ENCODE data around the gene RPS24.

Gene RPS24

DNA sequence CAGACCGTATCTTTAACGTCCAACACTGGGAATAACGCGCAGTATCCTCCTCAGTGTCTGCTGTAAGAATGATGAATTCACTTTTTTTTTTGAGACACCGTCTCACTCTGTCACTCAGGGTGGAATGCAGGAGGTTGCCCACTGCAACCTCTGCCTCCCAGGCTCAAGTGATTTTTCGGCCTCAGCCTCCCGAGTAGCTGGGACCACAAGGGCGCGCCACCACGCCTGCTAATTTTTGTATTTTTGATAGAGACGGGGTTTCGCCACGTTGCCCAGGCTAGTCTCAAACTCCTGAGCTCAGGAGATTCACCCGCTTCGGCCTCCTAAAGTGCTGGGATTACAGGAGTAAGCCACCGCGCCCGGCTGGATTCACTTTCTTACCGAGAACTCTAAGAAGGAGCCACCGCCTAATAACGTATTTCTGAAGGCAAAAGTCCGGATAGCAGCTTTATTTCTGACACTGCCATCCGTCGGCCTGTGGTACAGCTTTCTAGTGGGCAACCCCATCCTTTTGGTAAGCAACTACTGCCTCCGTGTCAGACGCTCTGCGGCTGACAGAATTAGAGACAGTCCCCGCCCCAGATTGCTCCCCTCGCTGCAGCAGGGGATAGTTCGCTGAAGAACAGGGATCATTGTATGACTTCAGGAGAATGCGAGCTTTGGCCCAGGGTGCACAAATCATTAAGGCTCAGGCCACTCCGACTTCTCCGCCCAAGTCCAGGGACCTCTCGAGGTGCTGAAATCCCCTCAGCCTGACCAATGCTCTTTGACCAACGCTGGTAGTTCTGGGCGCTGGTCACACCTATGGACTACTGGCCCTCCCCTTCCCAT is 5.0 kb upstream of the RPS24 start:
- DNase-seq, result no peak

DNA sequence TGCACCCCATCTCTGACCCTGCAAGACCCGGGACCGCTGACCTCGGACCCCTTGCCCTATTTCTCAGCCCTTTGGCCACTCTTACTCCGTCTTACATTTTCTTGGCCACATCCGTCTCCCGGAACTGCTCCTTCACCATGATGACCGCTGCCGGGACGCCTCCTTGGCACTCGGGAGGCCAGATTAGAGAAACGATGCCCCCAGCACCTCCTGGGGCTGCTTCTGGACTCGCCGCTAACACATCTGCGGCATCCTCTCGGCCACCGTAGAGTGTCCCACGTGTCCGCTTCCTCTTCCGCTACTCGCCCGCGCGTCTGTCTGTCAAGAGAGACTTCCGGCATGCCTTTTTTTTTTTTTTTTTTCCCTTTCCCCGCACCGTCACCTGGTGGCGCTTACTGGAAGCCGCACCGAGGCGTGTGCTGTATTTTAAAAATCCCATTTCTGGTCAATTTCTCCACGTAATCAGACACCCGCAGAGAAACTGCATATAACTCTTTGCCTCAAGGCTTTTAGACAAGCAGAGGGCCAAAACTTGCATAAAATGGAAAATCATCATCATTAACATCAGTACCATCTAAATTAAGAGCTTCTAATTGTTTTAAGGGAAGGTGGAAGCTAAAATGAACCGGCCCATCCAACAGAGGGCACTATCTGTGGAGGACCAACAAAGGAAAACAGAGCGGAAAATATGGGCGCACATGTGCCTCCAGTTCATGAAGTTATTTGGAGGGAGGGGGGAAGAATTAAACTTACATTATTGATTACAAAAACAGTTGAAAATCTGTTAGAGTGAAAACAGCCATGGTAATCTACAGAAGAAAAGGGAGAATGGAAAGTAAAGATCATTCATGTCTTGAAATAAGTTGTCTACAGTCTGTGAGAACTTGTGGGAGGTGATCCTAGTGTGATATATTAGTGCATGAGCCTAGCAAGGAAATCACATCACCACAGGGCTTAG is 4.1 kb upstream of the RPS24 start, which contains the start of gene POLR3A:
Gene POLR3A, minus strand, starts transcription at position 247 of the 958 bp plus-strand sequence. Its CDS starts 108 bp downstream, at position 139.
- peak; percentile 93 to 94 for DNase-seq

DNA sequence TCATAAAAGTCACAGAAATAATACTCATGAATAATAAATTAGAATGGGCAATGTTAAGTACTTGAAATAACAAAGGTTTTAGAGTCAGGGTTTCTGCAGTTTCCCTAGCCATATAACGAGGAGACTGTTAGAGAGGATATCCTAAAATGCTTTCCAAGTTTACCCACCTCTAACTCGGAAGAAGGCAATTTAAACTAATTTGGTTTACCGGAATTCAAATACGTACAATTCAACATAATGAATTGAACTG is 351 bp upstream of the RPS24 start:
- no peak for DNase-seq

DNA sequence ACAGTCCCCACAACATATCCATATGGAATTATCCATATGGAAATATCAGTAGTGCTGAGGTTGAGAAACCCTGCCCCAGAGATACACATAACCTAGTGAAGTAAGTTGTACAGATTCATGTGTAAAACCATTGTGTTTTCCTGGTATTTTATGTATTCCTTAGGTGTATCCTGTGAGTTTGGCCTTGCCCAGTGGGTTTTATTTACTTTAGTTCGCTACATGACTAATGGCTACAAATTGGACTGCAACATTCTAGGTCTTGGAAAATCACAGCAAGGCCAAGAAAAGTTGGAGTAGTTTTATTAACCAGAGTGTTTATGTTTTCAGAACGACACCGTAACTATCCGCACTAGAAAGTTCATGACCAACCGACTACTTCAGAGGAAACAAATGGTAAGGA is 1.4 kb downstream of the RPS24 start:
- no peak for DNase-seq

DNA sequence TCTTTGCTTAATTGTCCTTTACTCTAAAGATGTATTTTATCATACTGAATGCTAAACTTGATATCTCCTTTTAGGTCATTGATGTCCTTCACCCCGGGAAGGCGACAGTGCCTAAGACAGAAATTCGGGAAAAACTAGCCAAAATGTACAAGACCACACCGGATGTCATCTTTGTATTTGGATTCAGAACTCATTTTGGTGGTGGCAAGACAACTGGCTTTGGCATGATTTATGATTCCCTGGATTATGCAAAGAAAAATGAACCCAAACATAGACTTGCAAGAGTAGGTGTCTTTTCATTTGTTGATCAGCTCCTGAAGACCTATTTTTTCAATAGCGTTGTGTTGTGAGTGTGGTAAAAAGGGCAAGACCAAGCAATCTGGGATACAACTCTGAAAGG is 1.8 kb downstream of the RPS24 start:
- DNase-seq, result no peak

DNA sequence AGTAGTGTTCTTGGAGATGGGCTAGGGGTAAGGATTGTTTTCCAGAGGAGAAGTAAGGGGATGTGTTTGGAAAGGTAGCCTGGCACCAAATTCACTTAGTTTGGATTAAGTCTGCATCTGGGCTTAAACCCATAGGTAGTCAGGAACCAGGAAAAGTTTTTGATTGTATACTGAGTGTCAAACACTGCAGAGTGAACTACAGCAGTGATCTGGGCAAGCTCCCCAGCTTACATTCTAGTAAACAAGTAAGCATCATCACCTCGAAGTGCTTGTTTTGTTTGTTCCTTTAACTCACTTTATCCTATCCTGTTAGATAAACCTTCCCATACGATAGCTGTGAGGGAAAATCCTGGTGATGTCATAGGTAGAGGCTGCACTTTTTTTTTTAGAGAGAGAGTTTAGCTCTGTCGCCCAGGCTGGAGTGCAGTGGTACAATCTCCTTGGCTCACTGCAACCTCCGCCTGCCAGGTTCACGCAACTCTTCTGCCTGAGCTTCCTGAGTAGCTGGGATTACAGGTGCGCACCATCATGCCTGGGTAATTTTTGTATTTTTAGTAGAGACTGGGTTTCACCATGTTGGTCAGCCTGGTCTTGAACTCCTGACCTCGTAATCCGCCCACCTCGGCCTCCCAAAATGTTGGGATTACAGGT is 2.4 kb downstream of the RPS24 start:
- DNase-seq, result no peak

DNA sequence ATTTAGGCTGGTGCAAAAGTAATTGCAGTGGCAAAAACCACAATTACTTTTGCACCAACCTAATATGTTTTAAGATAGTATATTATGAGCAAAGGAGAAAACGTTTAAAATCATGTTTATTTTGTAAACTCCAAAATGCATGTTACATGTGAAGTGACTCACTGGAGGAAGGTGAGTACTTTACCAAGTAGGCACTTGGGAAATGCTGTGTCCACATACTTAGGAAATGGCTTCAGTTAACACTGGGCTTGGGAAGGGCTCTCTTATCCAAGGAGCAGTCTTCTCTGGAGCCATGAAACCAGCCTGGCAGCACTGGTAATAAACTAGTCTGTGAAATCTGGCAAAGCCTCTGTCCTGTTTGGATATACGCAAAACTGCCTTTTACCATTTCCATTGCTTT is 4.4 kb downstream of the RPS24 start:
- DNase-seq, result no peak

DNA sequence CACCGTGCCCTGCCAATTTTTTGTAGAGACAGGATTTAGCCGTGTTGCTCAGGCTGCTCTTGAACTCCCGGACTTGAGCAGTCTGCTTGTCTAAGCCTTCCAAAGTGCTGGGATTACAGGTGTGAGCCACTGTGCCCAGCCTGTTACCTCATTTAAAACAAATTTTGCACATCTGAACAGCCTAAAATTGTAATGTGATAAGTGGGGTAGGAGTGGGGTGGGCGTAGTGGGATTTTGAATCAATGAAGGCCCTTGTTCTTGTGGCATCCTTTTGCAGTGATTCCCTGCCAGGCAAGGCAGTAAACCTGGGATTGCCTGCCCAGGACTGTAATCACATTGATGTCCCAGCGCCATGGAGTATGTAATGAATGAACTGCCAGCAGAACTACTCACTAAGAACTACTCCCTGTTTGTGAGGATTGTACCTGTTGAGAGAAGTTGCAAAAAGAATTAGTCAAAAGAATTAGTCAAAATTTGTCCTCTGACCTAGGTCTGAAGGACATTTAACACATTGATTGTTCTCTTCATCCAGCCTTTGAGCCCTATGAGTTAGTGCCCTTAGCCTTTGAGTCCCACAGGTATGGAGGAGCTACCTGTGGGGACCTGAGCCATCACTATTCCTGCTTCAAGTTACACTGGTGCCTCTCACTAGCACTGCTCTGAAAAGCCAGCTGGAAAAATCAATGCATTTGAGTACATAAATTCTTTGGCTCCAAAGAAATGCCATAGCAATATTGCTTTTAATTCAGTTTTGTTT is 5.3 kb downstream of the RPS24 start:
- DNase-seq, result no peak

DNA sequence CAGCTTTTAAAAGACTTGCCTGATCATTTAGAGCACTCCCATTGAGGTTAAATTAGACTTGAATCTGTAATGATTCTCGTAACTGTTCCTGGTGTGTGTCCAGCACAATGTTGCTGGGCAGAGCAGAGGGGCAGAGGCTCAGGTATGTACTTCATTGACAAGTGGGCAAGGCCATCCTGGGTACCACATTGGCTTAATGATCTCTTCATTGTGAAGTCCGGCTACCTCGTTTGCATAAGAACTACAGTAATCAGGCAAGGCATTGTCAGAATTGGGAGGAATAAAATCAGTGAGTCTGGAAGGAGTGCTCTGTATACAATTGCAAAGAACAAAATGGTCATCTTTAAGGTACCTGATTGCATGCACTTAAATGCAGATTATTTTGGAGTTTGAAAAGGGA is 6.1 kb downstream of the RPS24 start:
- DNase-seq, result no peak

DNA sequence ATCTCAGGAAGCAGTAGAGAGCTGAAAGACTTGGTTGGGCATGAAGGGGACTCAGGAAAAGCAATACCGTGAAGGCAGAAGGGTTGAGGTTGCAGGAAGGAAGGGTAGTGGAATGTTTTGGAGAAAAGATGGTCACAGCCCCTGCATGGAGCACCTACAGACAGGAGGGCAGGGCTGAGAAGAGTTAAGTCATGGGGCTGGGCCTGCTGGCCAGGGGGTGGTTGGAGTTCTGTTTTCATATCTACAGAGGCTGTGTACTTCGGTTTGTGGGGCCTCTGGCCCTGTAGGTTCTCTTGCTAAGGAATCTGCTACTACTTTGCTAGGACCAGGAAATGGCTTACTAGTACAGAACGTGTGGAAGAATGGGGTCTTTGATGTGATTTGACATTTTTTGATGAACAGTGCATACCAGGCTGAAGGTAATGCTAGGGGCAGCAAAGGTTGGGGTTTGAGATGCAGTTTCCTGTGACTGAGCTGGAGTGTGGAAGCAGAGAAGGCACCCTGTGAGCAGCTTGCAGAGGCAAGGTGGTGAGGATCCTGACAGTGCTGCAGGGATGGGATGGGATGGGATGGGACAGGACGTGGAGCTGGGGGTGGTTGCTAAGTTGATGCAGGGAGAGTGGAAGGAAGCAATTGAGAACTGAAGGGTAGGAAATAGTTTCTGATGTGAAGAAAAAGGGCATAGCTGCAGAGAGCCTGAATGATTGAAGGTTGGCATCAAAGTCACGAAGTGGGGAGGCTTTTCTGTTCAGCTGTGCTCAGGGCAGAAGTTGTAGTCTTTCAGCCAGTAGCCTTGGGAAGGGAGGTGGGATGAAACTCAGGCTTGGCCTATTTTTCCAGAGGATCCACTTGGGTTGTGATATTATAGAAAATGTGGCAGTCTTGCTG is 7.8 kb downstream of the RPS24 start:
- no peak for DNase-seq

DNA sequence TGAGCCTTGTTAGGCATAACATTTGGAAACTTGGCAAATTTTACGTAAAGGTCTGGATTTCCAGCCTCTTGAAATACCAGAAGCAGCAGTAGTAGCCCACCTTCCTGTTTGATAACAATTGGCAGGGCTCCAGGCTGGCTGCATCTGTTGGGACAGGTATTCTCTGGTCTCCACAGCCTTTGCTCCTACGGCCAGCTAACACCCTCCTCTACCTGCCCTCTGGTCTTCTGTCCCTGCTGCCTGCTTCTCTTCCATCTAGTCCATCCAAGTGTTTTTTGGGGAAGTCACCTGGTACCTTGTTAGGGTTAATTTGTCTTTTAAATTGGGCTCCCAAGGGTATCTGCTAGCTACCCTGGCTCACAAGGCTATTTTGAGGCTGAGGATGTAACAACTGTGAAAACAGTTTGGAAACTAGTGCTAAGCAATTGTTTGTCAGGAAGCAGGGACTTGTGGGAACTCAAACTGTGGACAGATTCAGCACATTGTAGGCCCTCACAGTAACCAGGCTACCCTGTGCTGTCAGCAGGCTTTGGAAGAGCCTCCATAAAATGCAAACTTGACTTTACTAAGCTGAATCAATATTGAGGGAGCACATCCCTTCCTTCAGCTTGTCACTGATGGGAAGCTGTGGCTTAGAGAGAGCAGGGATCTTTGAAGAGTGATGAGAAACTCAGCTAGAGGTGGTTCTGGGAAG is 8.5 kb downstream of the RPS24 start:
- DNase-seq, result no peak

DNA sequence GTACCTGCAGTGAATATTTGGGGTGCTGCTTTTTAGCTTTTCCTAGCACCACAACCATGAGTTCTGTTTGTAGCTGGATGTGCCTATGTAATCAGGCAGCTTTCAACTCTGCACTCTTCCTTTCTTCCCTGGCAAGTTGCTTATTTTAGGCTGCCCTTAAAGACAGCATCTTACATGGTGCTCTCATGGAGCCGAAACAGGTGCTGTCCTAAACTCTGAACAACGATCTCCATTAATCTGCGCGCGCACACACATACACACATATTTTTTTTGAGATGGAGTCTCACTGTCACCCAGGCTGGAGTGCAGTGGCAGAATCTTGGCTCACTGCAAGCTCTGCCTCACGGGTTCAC is 9.1 kb downstream of the RPS24 start:
- DNase-seq, result no peak

DNA sequence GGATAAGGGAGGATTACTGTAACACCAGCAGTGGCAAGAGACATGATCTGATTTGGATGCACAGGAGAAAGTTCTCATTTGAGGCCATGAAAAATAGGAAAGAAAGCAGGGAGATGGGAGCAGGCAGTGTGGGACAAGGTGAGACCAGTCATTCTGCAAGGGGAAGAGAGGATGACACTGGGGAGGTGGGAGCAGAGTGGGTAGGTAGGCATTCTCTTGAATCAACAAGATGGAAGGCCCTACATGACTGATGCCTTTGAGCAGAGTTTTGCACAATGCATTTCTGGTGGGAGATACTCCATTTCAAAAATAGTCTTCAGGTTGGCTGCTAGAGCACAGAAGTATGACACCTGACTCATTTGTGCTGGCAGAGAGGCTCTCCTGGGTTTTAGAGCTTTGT is 10.5 kb downstream of the RPS24 start:
- DNase-seq, result no peak

DNA sequence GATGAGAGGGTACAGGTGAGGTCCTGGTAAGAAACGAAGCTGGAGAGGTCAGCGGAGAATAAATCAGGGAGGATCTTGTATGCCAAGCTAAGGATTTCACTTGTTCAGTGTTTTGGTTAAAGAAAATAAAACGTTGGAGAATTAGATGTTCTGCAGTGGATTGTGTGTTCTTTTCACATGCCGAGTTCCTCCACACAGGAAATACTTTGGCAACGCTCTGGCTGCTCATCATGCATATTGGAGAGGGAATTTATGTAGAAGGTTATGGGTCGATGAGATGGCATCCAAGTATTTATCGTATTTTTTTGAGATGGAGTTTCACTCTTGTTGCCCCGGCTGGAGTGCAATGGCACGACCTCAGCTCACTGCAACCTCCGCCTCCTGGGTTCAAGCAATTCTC is 11.0 kb downstream of the RPS24 start:
- DNase-seq, result no peak

DNA sequence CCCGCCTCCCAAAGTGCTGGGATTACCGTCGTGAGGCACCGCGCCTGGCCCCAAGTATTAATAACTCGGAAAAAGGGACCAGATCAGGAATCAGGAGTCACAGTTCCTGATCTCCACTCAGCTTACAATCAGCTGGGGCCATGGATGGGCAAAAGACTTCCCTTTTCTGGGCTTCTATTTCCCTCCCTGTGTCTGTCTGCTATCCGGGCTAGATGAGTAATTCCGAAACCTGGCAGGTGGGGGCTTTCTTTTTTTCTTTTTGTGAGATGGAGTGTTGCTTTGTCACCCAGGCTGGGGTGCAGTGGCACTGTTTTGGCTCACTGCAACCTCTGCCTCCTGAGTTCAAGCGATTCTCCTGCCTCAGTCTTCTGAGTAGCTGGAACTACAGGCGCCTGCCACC is 11.6 kb downstream of the RPS24 start:
- DNase-seq, result no peak

DNA sequence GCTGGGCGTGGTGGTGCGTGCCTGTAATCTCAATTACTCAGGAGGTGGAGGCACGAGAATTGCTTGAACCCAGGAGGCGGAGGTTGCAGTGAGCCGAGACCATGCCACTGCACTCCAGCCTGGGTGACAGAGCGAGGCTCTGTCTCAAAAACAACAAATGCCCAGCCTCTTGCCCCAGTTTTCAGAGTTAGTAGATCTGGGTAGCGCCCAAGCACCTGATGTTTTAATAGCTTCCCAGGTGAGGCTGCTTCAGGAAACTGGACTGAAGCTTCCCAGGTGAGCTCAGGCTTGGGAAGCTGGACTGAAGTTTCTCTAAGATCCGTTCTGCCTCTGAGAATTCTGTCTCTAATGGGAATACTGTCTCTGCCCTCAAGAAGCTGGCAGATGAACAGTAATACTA is 12.2 kb downstream of the RPS24 start:
- DNase-seq, result no peak

DNA sequence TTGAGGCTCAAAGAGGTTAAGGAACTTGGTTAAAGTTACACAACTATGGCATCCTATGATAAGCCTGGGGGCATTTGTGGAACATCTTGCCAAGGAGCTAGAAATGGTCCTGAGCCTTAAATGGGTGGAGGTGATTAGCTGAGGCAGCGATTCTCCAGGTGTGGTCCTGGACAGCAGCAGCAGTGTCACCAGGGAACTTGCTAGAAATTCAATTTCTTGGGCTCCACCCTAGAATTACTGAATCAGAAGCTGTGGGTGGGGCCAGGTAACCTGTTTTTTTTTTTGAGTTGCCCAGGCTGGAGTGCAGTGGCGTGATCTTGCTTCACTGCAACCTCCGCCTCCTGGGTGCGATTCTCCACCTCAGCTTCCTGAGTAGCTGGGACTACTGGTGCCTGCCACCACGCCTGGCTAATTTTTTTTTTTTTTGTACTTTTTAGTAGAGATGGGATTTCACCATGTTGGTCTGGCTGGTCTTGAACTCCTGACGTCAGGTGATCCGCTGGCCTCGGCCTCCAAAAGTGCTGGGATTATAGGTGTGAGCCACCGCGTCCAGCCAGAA is 13.1 kb downstream of the RPS24 start:
- DNase-seq, result no peak

DNA sequence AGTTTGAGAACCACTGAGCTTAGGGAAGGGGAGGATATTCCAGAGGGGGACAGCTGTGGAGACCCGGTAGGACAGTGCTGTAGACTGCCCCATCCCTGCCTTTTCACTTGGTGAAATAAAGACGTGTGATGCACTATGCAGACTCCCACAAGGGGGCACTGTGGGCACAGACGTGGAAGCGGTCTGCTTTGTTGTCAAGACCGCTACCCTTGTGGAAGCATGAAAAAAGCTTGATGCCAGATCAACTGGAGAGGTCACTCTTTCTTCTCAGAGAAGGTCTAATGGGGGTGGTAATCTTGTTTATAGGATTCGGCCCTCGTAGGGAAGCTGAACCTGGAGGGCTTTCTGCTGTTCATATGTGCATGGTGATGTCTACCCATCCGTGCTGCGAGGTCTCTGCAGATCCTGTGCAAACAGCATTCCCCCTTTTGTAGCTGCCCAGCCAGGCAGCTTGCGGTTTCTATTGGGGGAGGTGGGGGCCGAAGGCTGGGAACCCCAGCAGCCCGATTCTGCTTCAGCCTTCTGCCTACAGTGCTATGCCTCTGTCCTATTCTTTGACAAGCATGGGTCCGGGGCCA is 13.7 kb downstream of the RPS24 start:
- peak; percentile 69 to 75 for DNase-seq

DNA sequence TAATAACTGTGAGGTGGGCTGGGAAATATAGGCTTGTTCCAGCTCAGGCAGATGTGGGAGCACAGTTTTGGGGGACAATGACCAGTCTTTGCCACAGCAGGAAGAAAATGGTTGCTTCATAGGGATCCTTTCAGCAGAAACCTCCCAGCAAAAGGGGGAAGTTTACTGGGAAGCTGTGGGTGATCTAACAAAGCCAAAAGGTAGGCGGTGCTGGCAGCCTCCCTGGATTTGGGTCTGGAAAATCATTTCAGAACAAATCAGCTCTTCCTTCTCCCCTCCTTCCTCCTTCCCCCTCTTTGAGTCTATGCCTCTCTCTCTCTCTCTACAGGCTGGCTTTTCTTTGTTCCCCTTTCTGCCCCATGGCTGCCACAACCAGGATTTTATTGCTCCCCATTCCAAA is 16.2 kb downstream of the RPS24 start:
- no peak for DNase-seq

DNA sequence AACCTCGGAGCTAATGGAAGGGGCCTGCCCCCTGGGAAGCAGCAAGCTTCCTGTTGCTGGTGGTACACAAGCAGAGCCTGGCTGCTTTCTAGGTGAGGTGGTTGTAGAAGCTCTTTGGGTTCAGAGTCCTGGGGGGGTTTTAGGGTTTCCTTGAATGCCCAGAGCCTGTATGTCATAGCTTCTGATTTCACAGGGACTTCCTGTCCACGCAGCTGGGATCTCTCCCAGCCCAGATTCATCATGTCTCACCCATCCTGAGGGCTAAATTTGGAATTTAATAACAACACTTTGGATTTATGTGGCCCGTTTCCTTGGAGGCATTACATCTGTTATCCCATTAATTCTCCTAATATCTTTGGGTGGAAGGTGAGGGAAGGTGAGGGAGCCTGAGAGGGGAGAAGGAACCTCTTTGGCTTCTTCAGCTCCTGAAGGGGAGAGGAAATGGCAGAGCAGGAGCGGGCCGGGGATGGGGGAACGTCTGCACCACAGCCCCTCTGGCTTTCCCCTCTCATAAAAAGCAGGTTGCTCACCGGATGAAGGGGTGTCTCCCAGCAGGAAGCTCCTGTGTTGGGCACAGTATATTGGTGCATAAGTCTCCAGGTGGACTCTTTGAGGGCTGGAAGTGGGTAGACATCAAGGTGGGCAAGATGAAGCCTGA is 19.7 kb downstream of the RPS24 start:
- no peak for DNase-seq
